ENCODE data around the gene NUTF2. TPM values are rescaled to one million over a fixed set of nuclear protein-coding genes. Genes with fewer than 3 reads are reported as not detected.

Gene NUTF2
- total RNA-seq, 1 donor from 2014 or later: 121 TPM

DNA sequence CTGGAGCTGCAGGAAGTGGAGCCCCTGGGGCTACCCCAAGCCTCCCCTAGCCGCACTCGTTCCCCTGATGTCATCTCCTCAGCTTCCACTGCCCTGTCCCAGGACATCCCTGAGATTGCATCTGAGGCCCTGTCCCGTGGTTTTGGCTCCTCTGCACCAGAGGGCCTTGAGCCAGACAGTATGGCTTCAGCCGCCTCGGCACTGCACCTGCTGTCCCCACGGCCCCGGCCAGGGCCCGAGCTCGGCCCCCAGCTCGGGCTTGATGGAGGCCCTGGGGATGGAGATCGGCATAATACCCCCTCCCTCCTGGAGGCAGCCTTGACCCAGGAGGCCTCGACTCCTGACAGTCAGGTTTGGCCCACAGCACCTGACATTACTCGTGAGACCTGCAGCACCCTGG is 33.9 kb downstream of the NUTF2 start:
- TF ChIP-seq, protein P1, sequence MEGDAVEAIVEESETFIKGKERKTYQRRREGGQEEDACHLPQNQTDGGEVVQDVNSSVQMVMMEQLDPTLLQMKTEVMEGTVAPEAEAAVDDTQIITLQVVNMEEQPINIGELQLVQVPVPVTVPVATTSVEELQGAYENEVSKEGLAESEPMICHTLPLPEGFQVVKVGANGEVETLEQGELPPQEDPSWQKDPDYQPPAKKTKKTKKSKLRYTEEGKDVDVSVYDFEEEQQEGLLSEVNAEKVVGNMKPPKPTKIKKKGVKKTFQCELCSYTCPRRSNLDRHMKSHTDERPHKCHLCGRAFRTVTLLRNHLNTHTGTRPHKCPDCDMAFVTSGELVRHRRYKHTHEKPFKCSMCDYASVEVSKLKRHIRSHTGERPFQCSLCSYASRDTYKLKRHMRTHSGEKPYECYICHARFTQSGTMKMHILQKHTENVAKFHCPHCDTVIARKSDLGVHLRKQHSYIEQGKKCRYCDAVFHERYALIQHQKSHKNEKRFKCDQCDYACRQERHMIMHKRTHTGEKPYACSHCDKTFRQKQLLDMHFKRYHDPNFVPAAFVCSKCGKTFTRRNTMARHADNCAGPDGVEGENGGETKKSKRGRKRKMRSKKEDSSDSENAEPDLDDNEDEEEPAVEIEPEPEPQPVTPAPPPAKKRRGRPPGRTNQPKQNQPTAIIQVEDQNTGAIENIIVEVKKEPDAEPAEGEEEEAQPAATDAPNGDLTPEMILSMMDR (IDR thresholded peaks at IDR 0.05): no peak
- Mint-ChIP-seq H3K4me3 (ENCODE audit: unreplicated experiment) (no peak overlapping the region), H3K4me1 (ENCODE audit: unreplicated experiment) (peaks cover 9% of the 10 kb centered on the region), H3K27me3 (ENCODE audit: unreplicated experiment) (no peaks in the 10 kb centered on the region), H3K27ac (ENCODE audit: unreplicated experiment) (no peak overlapping the region), H3K36me3 (ENCODE audit: unreplicated experiment) (peaks cover 35% of the 10 kb centered on the region), H3K9me3 (ENCODE audit: unreplicated experiment) (no peaks in the 10 kb centered on the region)
- no peak for DNase-seq (ENCODE audit: extremely low spot score, unreplicated experiment)

DNA sequence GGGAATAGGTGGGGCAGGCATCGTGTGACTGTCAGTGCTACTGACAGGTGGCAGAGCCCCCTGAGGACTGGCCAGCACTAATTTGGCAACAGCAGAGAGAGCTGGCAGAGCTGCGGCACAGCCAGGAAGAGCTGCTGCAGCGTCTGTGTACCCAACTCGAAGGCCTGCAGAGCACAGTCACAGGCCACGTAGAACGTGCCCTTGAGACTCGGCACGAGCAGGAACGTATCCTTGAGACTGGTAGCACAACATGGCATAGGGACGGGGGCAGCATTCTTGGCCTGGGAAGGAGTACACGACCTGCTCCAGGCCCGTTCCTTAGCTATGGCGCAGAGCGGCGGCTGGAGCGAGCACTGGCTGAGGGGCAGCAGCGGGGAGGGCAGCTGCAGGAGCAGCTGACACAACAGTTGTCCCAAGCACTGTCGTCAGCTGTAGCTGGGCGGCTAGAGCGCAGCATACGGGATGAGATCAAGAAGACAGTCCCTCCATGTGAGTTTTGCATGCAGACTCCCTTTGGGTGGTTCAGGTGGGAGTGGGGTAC is 35.0 kb downstream of the NUTF2 start:
- no peaks in the 10 kb centered on the region for H3K9me3 Mint-ChIP-seq (ENCODE audit: unreplicated experiment)
- peaks cover 9% of the 10 kb centered on the region for H3K4me1 Mint-ChIP-seq (ENCODE audit: unreplicated experiment)
- DNase-seq (ENCODE audit: extremely low spot score, unreplicated experiment): no peak
- TF ChIP-seq, protein P1 (IDR thresholded peaks at IDR 0.05): no peak
- no peak overlapping the region for H3K4me3 Mint-ChIP-seq (ENCODE audit: unreplicated experiment)
- no peaks in the 10 kb centered on the region for H3K27me3 Mint-ChIP-seq (ENCODE audit: unreplicated experiment)
- peaks cover 37% of the 10 kb centered on the region for H3K36me3 Mint-ChIP-seq (ENCODE audit: unreplicated experiment)
- H3K27ac Mint-ChIP-seq (ENCODE audit: unreplicated experiment): no peak overlapping the region

DNA sequence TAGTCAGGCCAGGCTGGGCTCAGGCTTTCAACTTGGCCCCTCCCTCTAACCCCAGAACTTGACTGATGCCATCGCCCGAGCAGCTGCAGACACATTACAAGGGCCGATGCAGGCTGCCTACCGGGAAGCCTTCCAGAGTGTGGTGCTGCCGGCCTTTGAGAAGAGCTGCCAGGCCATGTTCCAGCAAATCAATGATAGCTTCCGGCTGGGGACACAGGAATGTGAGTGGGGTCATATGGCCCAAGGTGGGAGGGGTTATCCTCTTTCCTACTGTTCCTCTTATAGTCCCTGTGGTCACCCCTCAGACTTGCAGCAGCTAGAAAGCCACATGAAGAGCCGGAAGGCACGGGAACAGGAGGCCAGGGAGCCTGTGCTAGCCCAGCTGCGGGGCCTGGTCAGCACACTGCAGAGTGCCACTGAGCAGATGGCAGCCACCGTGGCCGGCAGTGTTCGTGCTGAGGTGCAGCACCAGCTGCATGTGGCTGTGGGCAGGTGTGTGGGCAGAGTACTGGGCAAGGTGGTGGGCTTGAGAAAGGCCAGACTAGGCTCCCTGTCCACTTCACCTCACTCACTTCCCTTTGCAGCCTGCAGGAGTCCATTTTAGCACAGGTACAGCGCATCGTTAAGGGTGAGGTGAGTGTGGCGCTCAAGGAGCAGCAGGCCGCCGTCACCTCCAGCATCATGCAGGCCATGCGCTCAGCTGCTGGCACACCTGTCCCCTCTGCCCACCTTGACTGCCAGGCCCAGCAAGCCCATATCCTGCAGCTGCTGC is 35.8 kb downstream of the NUTF2 start:
- Mint-ChIP-seq H3K27ac (ENCODE audit: unreplicated experiment) (no peak overlapping the region), H3K4me3 (ENCODE audit: unreplicated experiment) (no peak overlapping the region), H3K4me1 (ENCODE audit: unreplicated experiment) (peaks cover 9% of the 10 kb centered on the region), H3K36me3 (ENCODE audit: unreplicated experiment) (peaks cover 34% of the 10 kb centered on the region), H3K9me3 (ENCODE audit: unreplicated experiment) (no peaks in the 10 kb centered on the region), H3K27me3 (ENCODE audit: unreplicated experiment) (no peaks in the 10 kb centered on the region)
- TF ChIP-seq, protein P1 (IDR thresholded peaks at IDR 0.05): no peak
- no peak for DNase-seq (ENCODE audit: extremely low spot score, unreplicated experiment)

DNA sequence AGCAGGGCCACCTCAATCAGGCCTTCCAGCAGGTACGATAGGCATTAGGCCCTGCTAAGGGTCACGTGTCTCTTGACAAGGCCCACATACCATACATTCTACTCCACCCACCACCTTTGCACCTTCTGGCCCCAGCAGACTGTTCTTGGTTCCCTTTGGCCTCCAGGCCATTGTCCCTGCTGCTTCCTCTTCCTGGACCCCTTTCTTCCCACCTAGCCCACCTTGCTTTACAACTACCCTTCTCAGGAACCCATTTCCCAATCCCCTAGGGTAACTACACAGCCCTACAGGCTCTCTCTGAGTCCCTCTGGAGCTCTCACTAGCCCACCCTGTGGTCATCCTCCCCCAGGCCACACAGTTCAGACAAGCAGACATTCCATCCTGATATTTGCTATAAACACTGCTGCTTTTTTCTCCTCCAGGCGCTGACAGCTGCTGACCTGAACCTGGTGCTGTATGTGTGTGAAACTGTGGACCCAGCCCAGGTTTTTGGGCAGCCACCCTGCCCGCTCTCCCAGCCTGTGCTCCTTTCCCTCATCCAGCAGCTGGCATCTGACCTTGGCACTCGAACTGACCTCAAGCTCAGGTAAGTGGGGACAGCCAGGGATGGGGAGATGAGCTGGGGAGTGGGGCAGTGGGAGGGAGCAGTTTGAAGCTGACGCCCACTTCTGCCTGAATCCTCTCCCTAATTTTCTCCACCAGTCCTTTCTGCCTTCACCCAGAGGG is 36.6 kb downstream of the NUTF2 start:
- Mint-ChIP-seq H3K4me1 (ENCODE audit: unreplicated experiment) (peaks cover 9% of the 10 kb centered on the region), H3K27ac (ENCODE audit: unreplicated experiment) (peak overlapping the region; percentile 13), H3K4me3 (ENCODE audit: unreplicated experiment) (no peak overlapping the region), H3K9me3 (ENCODE audit: unreplicated experiment) (no peaks in the 10 kb centered on the region), H3K36me3 (ENCODE audit: unreplicated experiment) (peaks cover 29% of the 10 kb centered on the region), H3K27me3 (ENCODE audit: unreplicated experiment) (no peaks in the 10 kb centered on the region)
- TF ChIP-seq, protein P1 (IDR thresholded peaks at IDR 0.05): no peak
- DNase-seq (ENCODE audit: extremely low spot score, unreplicated experiment): no peak

DNA sequence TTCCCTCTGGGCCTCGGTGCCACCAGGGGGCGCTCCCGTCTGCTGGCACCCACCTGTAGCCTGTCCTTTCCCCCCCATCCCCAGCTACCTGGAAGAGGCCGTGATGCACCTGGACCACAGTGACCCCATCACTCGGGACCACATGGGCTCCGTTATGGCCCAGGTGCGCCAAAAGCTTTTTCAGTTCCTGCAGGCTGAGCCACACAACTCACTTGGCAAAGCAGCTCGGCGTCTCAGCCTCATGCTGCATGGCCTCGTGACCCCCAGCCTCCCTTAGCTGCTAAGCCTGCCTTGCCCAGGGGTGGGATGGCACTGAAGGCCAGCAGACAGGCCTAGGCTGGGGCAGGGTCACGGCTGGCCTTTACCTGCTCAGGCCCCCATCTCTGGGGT is 37.1 kb downstream of the NUTF2 start:
- H3K4me3 Mint-ChIP-seq (ENCODE audit: unreplicated experiment): no peak overlapping the region
- H3K27ac Mint-ChIP-seq (ENCODE audit: unreplicated experiment): peak overlapping the region; percentile 13
- peaks cover 9% of the 10 kb centered on the region for H3K4me1 Mint-ChIP-seq (ENCODE audit: unreplicated experiment)
- no peak for DNase-seq (ENCODE audit: extremely low spot score, unreplicated experiment)
- no peaks in the 10 kb centered on the region for H3K27me3 Mint-ChIP-seq (ENCODE audit: unreplicated experiment)
- peaks cover 26% of the 10 kb centered on the region for H3K36me3 Mint-ChIP-seq (ENCODE audit: unreplicated experiment)
- no peaks in the 10 kb centered on the region for H3K9me3 Mint-ChIP-seq (ENCODE audit: unreplicated experiment)
- TF ChIP-seq, protein P1 (IDR thresholded peaks at IDR 0.05): peak; percentile 83

All from osteocyte (in vitro differentiated cells).